Smooth muscle cell (in vitro differentiated cells): Measurements from ENCODE around the gene FGF6. TPM values are rescaled to one million over a fixed set of nuclear protein-coding genes. Genes with fewer than 3 reads are reported as not detected.
"Not testable (repeated sequence)": the region's sequence is repeated elsewhere in the genome, so short reads cannot be mapped to it uniquely, and the experiment has no call there.

ENCODE experiments used
- DNase-seq: peaks from one replicate; lab custom pipeline; 2025; ENCODE audit not compliant: unreplicated experiment; lab: John Stamatoyannopoulos, UW
- H2AFZ ChIP-seq: fragments of 200-600 bp; sonication (generic); 2 replicates; pipeline ENCODE4 v1.6.0; 2016; ENCODE audit warnings: antibody characterized with exemption, low read depth, mild to moderate bottlenecking
- H3F3A ChIP-seq: fragments of 200-600 bp; sonication (generic); 2 replicates; pipeline ENCODE4 v1.6.0; 2017; ENCODE audit warnings: antibody characterized with exemption, low read depth
- H3K27ac ChIP-seq: fragments of 200-600 bp; sonication (generic); 2 replicates; pipeline ENCODE4 v1.5.1; 2016; ENCODE audit warnings: low read depth, mild to moderate bottlenecking
- H3K27me3 ChIP-seq: fragments of 200-600 bp; sonication (generic); 2 replicates; pipeline ENCODE4 v1.6.1; 2016; ENCODE audit warnings: low read depth, mild to moderate bottlenecking
- H3K36me3 ChIP-seq: fragments of 200-600 bp; sonication (generic); 2 replicates; pipeline ENCODE4 v1.5.1; 2016; ENCODE audit warnings: low read depth
- H3K4me1 ChIP-seq: fragments of 200-600 bp; sonication (generic); 2 replicates; pipeline ENCODE4 v1.5.1; 2016; ENCODE audit warnings: low read depth
- H3K4me2 ChIP-seq: fragments of 200-600 bp; sonication (generic); 2 replicates; pipeline ENCODE4 v1.6.0; 2016; ENCODE audit warnings: mild to moderate bottlenecking
- H3K4me3 ChIP-seq: fragments of 200-600 bp; sonication (generic); 2 replicates; pipeline ENCODE4 v1.5.1; 2016; ENCODE audit warnings: mild to moderate bottlenecking
- H3K79me2 ChIP-seq: fragments of 200-600 bp; sonication (generic); 2 replicates; pipeline ENCODE4 v1.6.0; 2016; ENCODE audit warnings: low read depth, mild to moderate bottlenecking
- H3K9ac ChIP-seq: fragments of 200-600 bp; sonication (generic); 2 replicates; pipeline ENCODE4 v1.6.0; 2016; ENCODE audit warnings: low read depth
- H3K9me3 ChIP-seq: fragments of 200-600 bp; sonication (generic); replicated peaks from 2 replicates; pipeline ENCODE4 v1.5.1; 2016; ENCODE audit warnings: low read depth
- H4K20me1 ChIP-seq: fragments of 200-600 bp; sonication (generic); 2 replicates; pipeline ENCODE4 v1.6.0; 2016; ENCODE audit warnings: low read depth
- CTCF ChIP-seq: fragments of 200-600 bp; sonication (generic); IDR thresholded peaks from 2 replicates; pipeline ENCODE4 v1.5.1; 2017; ENCODE audit warnings: borderline replicate concordance, mild to moderate bottlenecking, antibody characterized with exemption; ENCODE audit not compliant: insufficient read depth, poor library complexity, severe bottlenecking
- WGBS: methylation state at CpG from one replicate; pipeline ENCODE4 v1.1.7; 2016; ENCODE audit warnings: low lambda C conversion rate; 5-methylcytosine and 5-hydroxymethylcytosine counted together
- polyA plus RNA-seq: library from polyadenylated mRNA; unstranded; fragments of >200 nt; fragmentation: Nextera tagmentation; extraction: Ambion mirVana; gene quantifications from 2 replicates; pipeline ENCODE4 v1.2.1, GENCODE V29; 2016
- total RNA-seq: library from RNA; depleted of rRNA; stranded (reverse); fragments of >200 nt; gene quantifications from 2 replicates; pipeline ENCODE4 v1.2.3, GENCODE V29; 2014

The FGF6 gene
- total and polyA plus RNA-seq, 2 experiments from 2014 or later = not detected

GRCh38 chr12:4471256-4471655, 25.6 kb upstream of the FGF6 start:
- no peaks in the 10 kb centered on the region for H3K4me1 ChIP-seq
- 72% methylated on average over 4 of the region's 4 CpGs for WGBS
- H3K79me2 ChIP-seq = no peaks in the 10 kb centered on the region
- no peak overlapping the region for H3K27ac ChIP-seq
- no peaks in the 10 kb centered on the region for H3K9me3 ChIP-seq
- H4K20me1 ChIP-seq = no peaks in the 10 kb centered on the region
- peaks cover 21% of the 10 kb centered on the region for H3K27me3 ChIP-seq
- DNase-seq = no peak
- H3K9ac ChIP-seq = no peak overlapping the region
- H3K4me3 ChIP-seq = no peak overlapping the region
- no peak overlapping the region for H2AFZ ChIP-seq
- H3K36me3 ChIP-seq = no peaks in the 10 kb centered on the region
- no peaks in the 10 kb centered on the region for H3F3A ChIP-seq
- TF ChIP-seq CTCF = no peak
- no peak overlapping the region for H3K4me2 ChIP-seq

DNA sequence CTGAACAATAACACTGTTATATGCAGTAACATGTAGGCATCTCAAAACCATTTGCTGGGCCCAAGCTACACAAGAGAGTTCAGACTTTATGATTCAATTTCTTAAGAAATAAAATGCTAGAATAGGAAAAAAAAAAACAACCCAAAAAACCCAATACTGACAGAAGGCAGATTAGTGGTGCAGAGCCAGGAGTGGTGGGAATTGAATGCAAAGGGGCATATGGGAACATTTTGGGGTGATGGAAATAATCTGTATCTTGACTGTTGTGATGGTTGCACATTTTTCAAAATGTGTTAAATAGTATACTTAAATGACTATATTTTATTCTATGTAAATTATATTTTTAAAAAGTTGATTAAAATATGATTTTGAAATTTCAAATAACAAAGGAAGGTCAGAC, 23.4 kb upstream of the FGF6 start:
- no peak overlapping the region for H2AFZ ChIP-seq
- H3K27ac ChIP-seq = no peak overlapping the region
- H3K36me3 ChIP-seq = no peaks in the 10 kb centered on the region
- H3K79me2 ChIP-seq = no peaks in the 10 kb centered on the region
- no peaks in the 10 kb centered on the region for H4K20me1 ChIP-seq
- no peak for DNase-seq
- H3K27me3 ChIP-seq = peaks cover 11% of the 10 kb centered on the region
- H3K4me3 ChIP-seq = no peak overlapping the region
- no peaks in the 10 kb centered on the region for H3K9me3 ChIP-seq
- H3K4me1 ChIP-seq = no peaks in the 10 kb centered on the region
- H3K9ac ChIP-seq = no peak overlapping the region
- no peaks in the 10 kb centered on the region for H3F3A ChIP-seq
- no peak for TF ChIP-seq CTCF
- H3K4me2 ChIP-seq = no peak overlapping the region

DNA sequence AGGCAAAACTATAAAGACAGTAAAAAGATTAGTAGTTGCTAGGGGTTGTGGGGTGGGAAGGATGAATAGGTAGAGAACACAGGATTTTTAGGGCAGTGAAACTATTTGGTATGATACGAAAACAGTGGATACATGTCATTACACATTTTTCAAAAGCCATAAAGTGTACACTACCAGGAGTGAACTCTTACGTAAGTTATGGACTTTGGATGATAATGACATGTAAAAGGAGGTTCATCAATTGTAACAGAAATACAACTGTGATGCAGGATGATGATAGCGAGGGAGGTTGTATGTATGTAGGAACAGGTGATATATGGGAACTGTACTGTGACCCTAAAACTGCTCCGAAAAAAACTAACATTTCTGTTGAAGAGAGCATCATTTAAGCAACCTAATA, 15.1 kb upstream of the FGF6 start:
- H3K4me3 ChIP-seq = no peak overlapping the region
- H3K79me2 ChIP-seq = no peaks in the 10 kb centered on the region
- DNase-seq = no peak
- H3K4me1 ChIP-seq = no peaks in the 10 kb centered on the region
- H4K20me1 ChIP-seq = no peaks in the 10 kb centered on the region
- no peaks in the 10 kb centered on the region for H3K36me3 ChIP-seq
- no peaks in the 10 kb centered on the region for H3F3A ChIP-seq
- no peaks in the 10 kb centered on the region for H3K27me3 ChIP-seq
- no peaks in the 10 kb centered on the region for H3K9me3 ChIP-seq
- TF ChIP-seq CTCF = no peak
- H3K27ac ChIP-seq = no peak overlapping the region
- no peak overlapping the region for H3K4me2 ChIP-seq
- 95% methylated on average over 4 of the region's 4 CpGs for WGBS
- H2AFZ ChIP-seq = no peak overlapping the region
- H3K9ac ChIP-seq = no peak overlapping the region

GRCh38 chr12:4455849-4456248, 10.2 kb upstream of the FGF6 start:
- H3F3A ChIP-seq, H2AFZ ChIP-seq: not testable (repeated sequence)
- WGBS = 88% methylated on average over 4 of the region's 4 CpGs

More at GRCh38 chr12:4455849-4456248, 10.2 kb upstream of the FGF6 start:
- DNase-seq, H3K27me3 ChIP-seq, H3K79me2 ChIP-seq, H3K9ac ChIP-seq, H4K20me1 ChIP-seq, H3K4me3 ChIP-seq, H3K27ac ChIP-seq, H3K4me1 ChIP-seq, H3K9me3 ChIP-seq, H3K4me2 ChIP-seq, H3K36me3 ChIP-seq: not testable (repeated sequence)
